PFSK-1 (cell line): ENCODE measurements around the gene SLC39A10.

Source experiments
- FOXP2 ChIP-seq: optimal IDR thresholded peaks from 2 replicates; pipeline ENCODE3; 2011; ENCODE audit warnings: borderline replicate concordance, control low read depth, inconsistent platforms; ENCODE audit not compliant: insufficient read depth; ENCODE audit errors: extremely low read length, extremely low read depth
- POLR2AphosphoS5 ChIP-seq: IDR thresholded peaks from 2 replicates; pipeline ENCODE4 v1.6.1; 2012; ENCODE audit warnings: low read depth, mild to moderate bottlenecking, control low read depth, low read length, moderate library complexity
- REST ChIP-seq, 2 experiments: IDR thresholded peaks; 2 replicates each; pipeline versions ENCODE4 v1.6.1 to v1.8.0; 2011 to 2012; ENCODE audit warnings: low read depth in 2 of 2, low read length in 2 of 2, control low read depth in 1 of 2, inconsistent platforms in 1 of 2, mild to moderate bottlenecking in 1 of 2, moderate library complexity in 1 of 2; ENCODE audit not compliant: insufficient read depth in 1 of 2
- SIN3A ChIP-seq: IDR thresholded peaks from 2 replicates; pipeline ENCODE4 v1.6.1; 2012; ENCODE audit warnings: mild to moderate bottlenecking, low read length, moderate library complexity, borderline replicate concordance; ENCODE audit not compliant: insufficient read depth
- TAF1 ChIP-seq: IDR thresholded peaks from 2 replicates; pipeline ENCODE4 v1.6.1; 2012; ENCODE audit warnings: low read length, control low read depth, borderline replicate concordance; ENCODE audit not compliant: insufficient read depth

SLC39A10 gene

GRCh38 chr2:195670191-195670590, 13.2 kb downstream of the SLC39A10 start:
- no peak for TF ChIP-seq FOXP2
- TF ChIP-seq POLR2AphosphoS5: no peak

- TF ChIP-seq TAF1: no peak
- TF ChIP-seq SIN3A: no peak
- TF ChIP-seq REST (IDR thresholded peaks at IDR 0.05; ENCODE audit: insufficient read depth in 1 of 2, low read depth in 2 of 2, low read length in 2 of 2): no peak
- no peak for TF ChIP-seq POLR2AphosphoS5
- TF ChIP-seq FOXP2: no peak
Observed at GRCh38 chr2:195671563-195671962, 14.5 kb downstream of the SLC39A10 start.

- no peak for TF ChIP-seq FOXP2
- no peak for TF ChIP-seq TAF1
- TF ChIP-seq POLR2AphosphoS5: no peak
- no peak for TF ChIP-seq SIN3A
- no peak for TF ChIP-seq REST (IDR thresholded peaks at IDR 0.05; ENCODE audit: insufficient read depth in 1 of 2, low read depth in 2 of 2, low read length in 2 of 2)
Observed at GRCh38 chr2:195672674-195673073, 15.6 kb downstream of the SLC39A10 start.

GRCh38 chr2:195674491-195675221, 17.6 kb downstream of the SLC39A10 start:
- no peak for TF ChIP-seq POLR2AphosphoS5
- no peak for TF ChIP-seq TAF1
- no peak for TF ChIP-seq FOXP2
- TF ChIP-seq SIN3A: no peak
- TF ChIP-seq REST (IDR thresholded peaks at IDR 0.05; ENCODE audit: insufficient read depth in 1 of 2, low read depth in 2 of 2, low read length in 2 of 2): no peak

- no peak for TF ChIP-seq FOXP2
- TF ChIP-seq REST (IDR thresholded peaks at IDR 0.05; ENCODE audit: insufficient read depth in 1 of 2, low read depth in 2 of 2, low read length in 2 of 2): no peak
- TF ChIP-seq SIN3A: no peak
- TF ChIP-seq POLR2AphosphoS5: no peak
- no peak for TF ChIP-seq TAF1
Observed at GRCh38 chr2:195675783-195676427, 18.9 kb downstream of the SLC39A10 start.
